HG02970 (cell line): ENCODE results near the gene GMPPB.
"Not testable (repeated sequence)": the region's sequence is repeated elsewhere in the genome, so short reads cannot be mapped to it uniquely, and the experiment has no call there.

Experiments used
- ATAC-seq: cut with Tn5 transposase; IDR thresholded peaks from one replicate; pipeline ENCODE4 v1.9.1; 2021; ENCODE audit warnings: mild to moderate bottlenecking, moderate library complexity, moderate number of reproducible peaks; ENCODE audit not compliant: unreplicated experiment, low FRiP score

The GMPPB gene

GRCh38 chr3:49723628-49724551 is at the start of gene GMPPB:
Gene GMPPB (minus strand): TSS chr3:49723951. CDS start chr3:49723726, 225 bp downstream.
- ATAC-seq = peak; percentile 76

- no peak for ATAC-seq
Observed at GRCh38 chr3:49772703-49773102, 49.0 kb upstream of the GMPPB start.

DNA sequence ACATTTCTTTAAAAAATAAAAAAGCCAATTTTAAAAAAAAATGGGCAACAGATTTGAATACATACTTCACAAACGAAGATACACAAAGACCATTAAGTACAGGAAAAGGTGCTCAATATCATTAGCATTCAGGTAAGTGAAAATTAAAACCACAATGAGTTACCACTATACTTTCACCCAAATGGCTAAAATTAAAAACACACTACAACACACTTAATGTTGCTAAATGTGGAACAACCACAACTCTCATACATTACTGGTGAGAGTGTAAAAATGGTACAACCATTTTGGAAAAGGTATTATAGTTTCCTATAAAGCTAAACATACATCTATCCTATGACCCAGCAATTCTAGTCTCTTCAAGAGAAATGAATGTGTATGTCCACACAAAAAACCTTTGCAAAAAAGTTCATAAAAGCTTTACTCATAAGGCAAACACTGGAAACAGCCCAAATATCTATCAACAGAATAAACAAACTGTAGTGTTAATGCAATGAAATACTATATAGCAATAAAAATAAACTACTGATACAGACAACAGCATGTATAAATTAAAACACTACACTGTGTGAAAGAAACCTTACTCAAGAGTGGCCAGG is 47.7 kb upstream of the GMPPB start:
- ATAC-seq = no peak

DNA sequence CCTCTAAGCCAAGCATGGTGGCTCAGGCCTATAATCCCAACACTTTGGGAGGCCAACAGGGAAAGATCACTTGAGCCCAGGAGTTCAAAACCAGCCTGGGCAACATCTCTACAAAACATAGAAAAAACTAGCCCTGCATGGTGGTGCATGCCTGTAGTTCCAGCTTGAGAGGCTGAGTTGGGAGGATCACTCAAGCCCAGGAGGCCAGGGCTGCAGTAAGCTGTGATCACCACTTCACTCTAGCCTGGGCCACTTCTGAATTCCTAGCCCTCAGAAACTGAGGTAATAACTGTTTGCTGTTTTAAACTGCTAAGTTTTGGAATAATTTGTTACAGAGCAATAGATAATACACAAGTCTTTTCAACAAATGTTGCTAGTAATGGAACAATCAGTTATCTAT is 46.2 kb upstream of the GMPPB start:
- ATAC-seq = no peak

DNA sequence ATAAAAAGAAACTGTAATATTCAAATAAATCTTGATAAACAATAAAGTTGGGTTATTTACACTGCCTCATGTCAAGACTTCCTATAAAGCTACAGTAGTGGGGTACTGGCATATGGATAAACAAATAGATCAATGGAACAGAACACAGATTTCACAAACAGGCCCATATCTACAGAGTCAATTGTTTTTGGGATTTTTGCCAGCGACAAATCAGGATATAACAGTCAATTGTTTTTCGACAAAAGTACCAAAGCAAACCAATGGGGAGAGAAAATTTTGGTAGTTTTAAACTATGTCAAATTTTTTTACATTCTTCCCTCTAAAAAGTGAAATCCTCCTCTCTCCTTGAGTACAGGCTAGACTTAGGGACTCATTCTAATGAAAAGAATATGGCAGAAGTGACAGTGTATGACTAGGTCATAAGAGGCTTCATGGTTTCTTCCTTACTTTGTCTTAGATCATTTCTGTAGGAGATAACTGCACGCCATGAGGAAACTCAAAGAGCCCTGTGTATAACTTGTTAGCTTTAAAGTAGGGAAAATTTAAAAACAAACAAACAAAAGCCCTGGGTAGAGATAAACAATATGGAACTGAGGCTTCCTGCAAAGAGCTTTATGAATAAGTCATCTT is 45.6 kb upstream of the GMPPB start:
- no peak for ATAC-seq

DNA sequence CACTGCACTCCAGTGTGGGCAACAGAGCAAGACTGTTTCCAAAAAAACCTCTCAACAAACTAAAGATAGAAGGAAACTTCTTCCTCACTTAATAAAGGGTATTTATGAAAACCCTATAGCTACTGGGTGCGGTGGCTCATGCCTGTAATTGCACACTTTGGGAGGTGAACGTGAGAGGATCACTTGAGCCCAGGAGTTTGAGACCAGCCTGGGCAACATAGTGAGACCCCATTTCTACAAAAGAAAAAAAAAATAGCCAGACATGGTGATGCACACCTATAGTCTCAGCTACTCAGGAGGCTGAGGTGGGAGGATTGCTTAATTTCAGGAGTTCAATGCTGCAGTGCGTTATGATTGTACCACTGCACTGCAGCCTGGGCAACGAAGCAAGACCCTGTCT is 40.2 kb upstream of the GMPPB start:
- no peak for ATAC-seq

- ATAC-seq = no peak
Observed at GRCh38 chr3:49761661-49762060, 37.9 kb upstream of the GMPPB start.

GRCh38 chr3:49759226-49759625 is 35.5 kb upstream of the GMPPB start:
- no peak for ATAC-seq

DNA sequence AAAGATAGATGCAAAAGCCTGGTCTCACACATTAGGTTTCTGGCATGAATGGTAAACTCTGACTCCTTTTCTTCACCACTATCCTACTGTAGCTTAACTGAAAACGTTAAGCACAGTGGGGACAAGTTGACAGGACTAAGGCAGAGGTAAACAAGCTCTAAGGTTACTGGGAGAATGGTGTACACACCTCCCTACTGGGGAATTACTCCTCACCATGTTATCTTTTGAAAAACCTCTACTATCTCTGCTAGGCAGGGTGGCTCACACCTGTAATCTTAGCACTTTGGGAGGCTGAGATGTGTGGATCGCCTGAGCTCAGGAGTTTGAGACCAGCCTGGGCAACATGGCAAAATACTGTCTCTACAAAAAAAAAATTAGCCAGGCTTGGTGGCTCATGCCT is 33.4 kb upstream of the GMPPB start:
- no peak for ATAC-seq

DNA sequence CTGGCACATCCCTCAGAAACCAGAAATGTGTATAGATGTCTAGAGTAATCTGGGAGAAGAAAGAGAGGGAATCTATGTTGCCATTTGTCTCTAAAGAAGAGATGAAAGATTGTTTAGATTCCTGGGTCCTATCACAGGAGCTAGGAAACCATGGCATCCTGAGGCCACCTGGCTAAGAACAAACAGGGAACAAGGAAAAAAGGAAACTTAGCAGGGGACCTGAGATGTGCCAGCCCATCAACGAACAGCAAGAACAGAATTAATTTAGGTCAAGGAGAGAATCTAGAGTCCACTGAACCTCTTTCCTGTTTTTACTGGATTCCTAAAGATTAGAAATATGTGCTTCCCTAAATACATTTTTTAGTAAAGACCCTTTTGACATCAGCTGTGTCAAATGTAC is 32.3 kb upstream of the GMPPB start:
- ATAC-seq = no peak

GRCh38 chr3:49754536-49754935 is 30.8 kb upstream of the GMPPB start:
- ATAC-seq = no peak

DNA sequence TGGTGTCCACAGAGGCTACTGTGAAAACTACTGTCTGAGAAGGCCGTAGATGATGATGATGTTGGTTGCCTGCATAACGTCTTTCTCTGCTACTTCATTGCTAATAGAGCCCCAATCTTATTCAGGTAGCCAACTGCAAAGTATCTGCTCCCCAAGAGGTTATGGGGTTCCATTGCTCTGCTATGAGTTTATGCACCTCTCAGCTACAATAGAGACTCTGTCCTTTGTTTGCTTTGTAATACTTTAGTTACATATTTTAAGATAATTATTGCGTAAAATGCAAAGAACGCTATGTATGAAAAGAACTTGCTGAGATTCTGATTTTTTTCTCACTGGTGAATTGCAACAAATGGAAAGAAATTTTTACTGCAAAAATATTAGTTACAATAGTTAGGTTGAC is 27.8 kb upstream of the GMPPB start:
- no peak for ATAC-seq

- ATAC-seq = no peak
Observed at GRCh38 chr3:49750056-49750455, 26.3 kb upstream of the GMPPB start.

GRCh38 chr3:49748874-49749273 is 25.1 kb upstream of the GMPPB start:
- not testable (repeated sequence) for ATAC-seq

- no peak for ATAC-seq
Observed at GRCh38 chr3:49747792-49748480, 24.2 kb upstream of the GMPPB start.

DNA sequence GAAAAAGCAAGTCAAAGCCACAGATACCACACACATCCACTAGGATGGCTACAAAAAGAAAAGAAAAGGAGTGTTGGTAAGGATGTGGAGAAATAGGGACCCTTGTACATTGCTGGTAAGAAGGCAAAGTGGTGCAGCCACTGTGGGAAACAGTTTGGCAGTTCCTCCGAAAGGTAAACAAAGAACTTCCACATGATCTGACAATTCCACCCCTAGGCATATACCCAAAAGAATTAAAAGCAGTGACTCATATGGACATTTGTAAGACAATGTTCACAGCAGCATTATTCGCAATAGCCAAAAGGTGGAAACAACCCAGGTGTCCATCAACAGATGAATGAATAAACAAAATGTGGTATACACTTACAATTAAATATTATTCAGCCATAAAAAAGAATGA is 22.2 kb upstream of the GMPPB start:
- ATAC-seq = no peak

GRCh38 chr3:49740427-49740826 is 16.7 kb upstream of the GMPPB start:
- no peak for ATAC-seq

GRCh38 chr3:49738067-49738713 is 14.4 kb upstream of the GMPPB start:
- ATAC-seq = no peak

GRCh38 chr3:49734752-49735151 is 11.0 kb upstream of the GMPPB start:
- no peak for ATAC-seq

GRCh38 chr3:49733551-49733950 is 9.8 kb upstream of the GMPPB start:
- ATAC-seq = no peak
